ENCODE results near the gene PTH2. TPM values are rescaled to one million over a fixed set of nuclear protein-coding genes. Genes with fewer than 3 reads are reported as not detected.

PTH2 gene
- total RNA-seq, 4 donors from 2014 or later, result not detected

GRCh38 chr19:49443366-49444099 is 20.3 kb upstream of the PTH2 start:
- TF ChIP-seq EP300 (IDR thresholded peaks at IDR 0.05) (no peak), CTCF (IDR thresholded peaks at IDR 0.05) (peak; percentile 74 to 86 (median 75)), POLR2A (IDR thresholded peaks at IDR 0.05; ENCODE audit: low read depth) (no peak), POLR2AphosphoS5 (IDR thresholded peaks at IDR 0.05) (peak; percentile 53 to 75)
- under 1% methylated on average over 24 of the region's 47 CpGs for WGBS
- peak; percentile 98 for DNase-seq (ENCODE audit: extremely low spot score)
- H3K4me1 ChIP-seq, result peaks cover 17 to 53% (median 37%) of the 10 kb centered on the region in 4 donors
- H3K9me3 ChIP-seq, result no peaks in the 10 kb centered on the region
- H3K27ac ChIP-seq (replicated peaks in 1 of 4), result peak overlapping the region; percentile 71 to 90 (median 76)
- intact Hi-C loops (cut with DNase I), result loop anchor here (1.0 to 5.0 kb wide), 3 partner anchors 51 to 216 kb away; no protein-coding TSS in a partner anchor
- H3K4me3 ChIP-seq, result peak overlapping the region; percentile 58 to 84 (median 64)
- H3K27me3 ChIP-seq, result peaks cover 0 to 46% (median 25%) of the 10 kb centered on the region in 4 donors
- peaks cover 0 to 26% (median 14%) of the 10 kb centered on the region in 4 donors for H3K36me3 ChIP-seq

GRCh38 chr19:49442771-49443365 is 19.6 kb upstream of the PTH2 start:
- Histone ChIP-seq H3K9me3 (no peaks in the 10 kb centered on the region), H3K36me3 (peaks cover 0 to 19% (median 10%) of the 10 kb centered on the region in 4 donors), H3K27me3 (peaks cover 0 to 53% (median 28%) of the 10 kb centered on the region in 4 donors), H3K4me3 (peak overlapping the region; percentile 58 to 84 (median 64)), H3K27ac (replicated peaks in 1 of 4) (peak overlapping the region; percentile 71 to 90 (median 76)), H3K4me1 (peaks cover 17 to 46% (median 35%) of the 10 kb centered on the region in 4 donors)
- DNase-seq (ENCODE audit: extremely low spot score), result peak; percentile 98
- 0% methylated on average over 14 of the region's 43 CpGs for WGBS
- intact Hi-C loops (cut with DNase I), result loop anchor here (1.0 to 5.0 kb wide), 3 partner anchors 51 to 216 kb away; no protein-coding TSS in a partner anchor
- TF ChIP-seq CTCF (IDR thresholded peaks at IDR 0.05) (no peak), POLR2AphosphoS5 (IDR thresholded peaks at IDR 0.05) (peak in 1 of 2 donors; percentile 38), POLR2A (IDR thresholded peaks at IDR 0.05; ENCODE audit: low read depth) (no peak), EP300 (IDR thresholded peaks at IDR 0.05) (no peak)

- H3K36me3 ChIP-seq, result peaks cover 0 to 14% (median 8%) of the 10 kb centered on the region in 4 donors
- intact Hi-C loops (cut with DNase I), result loop anchor here (5.0 kb wide), 2 partner anchors 175 to 215 kb away; no protein-coding TSS in a partner anchor
Observed at GRCh38 chr19:49442354-49442753, 19.1 kb upstream of the PTH2 start.

GRCh38 chr19:49441960-49442350 is 18.7 kb upstream of the PTH2 start:
- Histone ChIP-seq H3K36me3 (peaks cover 0 to 10% (median 5%) of the 10 kb centered on the region in 4 donors), H3K4me1 (peaks cover 17 to 41% (median 31%) of the 10 kb centered on the region in 4 donors), H3K4me3 (peak overlapping the region; percentile 58 to 84 (median 64)), H3K27me3 (peaks cover 0 to 62% (median 35%) of the 10 kb centered on the region in 4 donors), H3K27ac (replicated peaks in 1 of 4) (peak overlapping the region; percentile 71 to 90 (median 76)), H3K9me3 (no peaks in the 10 kb centered on the region)
- intact Hi-C loops (cut with DNase I), result loop anchor here (2.0 to 5.0 kb wide), 3 partner anchors 77 to 215 kb away; no protein-coding TSS in a partner anchor
- no peak for DNase-seq (ENCODE audit: extremely low spot score)
- 20% methylated on average over 14 of the region's 14 CpGs for WGBS
- no peak for TF ChIP-seq EP300 (IDR thresholded peaks at IDR 0.05)
- no peak for TF ChIP-seq POLR2A (IDR thresholded peaks at IDR 0.05; ENCODE audit: low read depth)
- TF ChIP-seq CTCF (IDR thresholded peaks at IDR 0.05), result no peak
- TF ChIP-seq POLR2AphosphoS5 (IDR thresholded peaks at IDR 0.05), result no peak

More at GRCh38 chr19:49442354-49442753, 19.1 kb upstream of the PTH2 start:
- peaks cover 0 to 58% (median 31%) of the 10 kb centered on the region in 4 donors for H3K27me3 ChIP-seq
- no peak for DNase-seq (ENCODE audit: extremely low spot score)
- WGBS, result 7% methylated on average over 11 of the region's 11 CpGs
- peak overlapping the region; percentile 71 to 90 (median 76) for H3K27ac ChIP-seq (replicated peaks in 1 of 4)
- no peaks in the 10 kb centered on the region for H3K9me3 ChIP-seq
- TF ChIP-seq POLR2A (IDR thresholded peaks at IDR 0.05; ENCODE audit: low read depth), result no peak
- TF ChIP-seq CTCF (IDR thresholded peaks at IDR 0.05), result no peak
- TF ChIP-seq POLR2AphosphoS5 (IDR thresholded peaks at IDR 0.05), result no peak
- peaks cover 17 to 41% (median 32%) of the 10 kb centered on the region in 4 donors for H3K4me1 ChIP-seq
- peak overlapping the region; percentile 58 to 84 (median 64) for H3K4me3 ChIP-seq

Measured in esophagus muscularis mucosa (tissue), 4 donors.